CD14-positive monocyte (primary cell): ENCODE measurements around the gene PDE9A. TPM values are rescaled to one million over a fixed set of nuclear protein-coding genes. Genes with fewer than 3 reads are reported as not detected.

Experiments used
- DNase-seq, 3 donors: peaks; one replicate each; pipeline ENCODE4 v3.0.0-alpha.2; 2011 to 2022
- H2AFZ ChIP-seq: 2 replicates; pipeline ENCODE4 v1.6.0; 2012; ENCODE audit warnings: mild to moderate bottlenecking, low read depth, low read length, inconsistent platforms; ENCODE audit not compliant: insufficient read depth, poor library complexity, severe bottlenecking
- H3K27ac ChIP-seq, 2 donors: 1 replicate in 1 of 2; 2 replicates in 1 of 2; pipeline ENCODE4 v1.5.1; 2012 to 2013; ENCODE audit warnings: low read length in 2 of 2, control low read depth in 1 of 2, inconsistent platforms in 1 of 2, low read depth in 1 of 2, mild to moderate bottlenecking in 1 of 2
- H3K27me3 ChIP-seq, 2 donors: one replicate each; pipeline versions ENCODE4 v1.6.0 to v1.6.1; 2011 to 2013; ENCODE audit warnings: low read length in 2 of 2; ENCODE audit not compliant: control insufficient read depth in 2 of 2, insufficient read depth in 2 of 2
- H3K36me3 ChIP-seq, 2 donors: replicated peaks in 1 of 2; 1 replicate in 1 of 2; 2 replicates in 1 of 2; pipeline versions ENCODE4 v1.5.1 to v1.6.1; 2012 to 2013; ENCODE audit warnings: low read length in 2 of 2, control low read depth in 1 of 2, inconsistent platforms in 1 of 2, mild to moderate bottlenecking in 1 of 2; ENCODE audit not compliant: insufficient read depth in 2 of 2, control insufficient read depth in 1 of 2
- H3K4me1 ChIP-seq, 2 donors: 1 replicate in 1 of 2; 2 replicates in 1 of 2; pipeline versions ENCODE4 v1.5.1 to v1.6.1; 2012 to 2013; ENCODE audit warnings: low read length in 2 of 2, control low read depth in 1 of 2, inconsistent platforms in 1 of 2, mild to moderate bottlenecking in 1 of 2, moderate library complexity in 1 of 2; ENCODE audit not compliant: insufficient read depth in 2 of 2, control insufficient read depth in 1 of 2
- H3K4me2 ChIP-seq: replicated peaks from 2 replicates; pipeline ENCODE3; 2012; ENCODE audit warnings: low read length, moderate library complexity, mild to moderate bottlenecking; ENCODE audit not compliant: poor library complexity, severe bottlenecking; ENCODE audit errors: extremely low read depth
- H3K4me3 ChIP-seq, 3 experiments: fragments of 200-600 bp in 1 of 3; sonication (generic) in 1 of 3; replicated peaks in 1 of 3; 1 replicate in 2 of 3; 2 replicates in 1 of 3; pipeline ENCODE4 v1.5.1; 2011 to 2013; ENCODE audit warnings: low read length in 3 of 3, mild to moderate bottlenecking in 3 of 3, control low read depth in 2 of 3, low read depth in 2 of 3, inconsistent platforms in 1 of 3, moderate library complexity in 1 of 3
- H3K79me2 ChIP-seq: 2 replicates; pipeline ENCODE4 v1.6.0; 2012; ENCODE audit warnings: mild to moderate bottlenecking, control low read depth, inconsistent platforms, low read length, moderate library complexity; ENCODE audit not compliant: insufficient read depth
- H3K9ac ChIP-seq: 2 replicates; pipeline ENCODE4 v1.6.0; 2017; ENCODE audit warnings: low read length, mild to moderate bottlenecking; ENCODE audit not compliant: insufficient read depth, poor library complexity, severe bottlenecking
- H3K9me3 ChIP-seq, 2 donors: replicated peaks in 1 of 2; 1 replicate in 1 of 2; 2 replicates in 1 of 2; pipeline versions ENCODE4 v1.5.1 to v1.6.1; 2012 to 2013; ENCODE audit warnings: low read length in 2 of 2, control low read depth in 1 of 2; ENCODE audit not compliant: control insufficient read depth in 1 of 2, insufficient read depth in 1 of 2
- H4K20me1 ChIP-seq: 2 replicates; pipeline ENCODE4 v1.6.0; 2012; ENCODE audit warnings: mild to moderate bottlenecking, low read length, control low read depth, moderate library complexity; ENCODE audit not compliant: insufficient read depth
- H3K27ac Mint-ChIP-seq, 7 donors: one replicate each; pipeline ENCODE4 v1.8.0; 2020; ENCODE audit warnings: mild to moderate bottlenecking in 7 of 7, mixed read lengths in 7 of 7, moderate library complexity in 6 of 7, inconsistent platforms in 2 of 7
- H3K27me3 Mint-ChIP-seq, 3 donors: one replicate each; pipeline ENCODE4 v1.8.0; 2021 to 2022; ENCODE audit warnings: low read depth in 3 of 3, mild to moderate bottlenecking in 3 of 3, mixed read lengths in 3 of 3, moderate library complexity in 3 of 3, inconsistent platforms in 1 of 3
- H3K36me3 Mint-ChIP-seq, 2 donors: one replicate each; pipeline ENCODE4 v1.8.0; 2020; ENCODE audit warnings: mixed read lengths in 2 of 2, inconsistent platforms in 1 of 2, mild to moderate bottlenecking in 1 of 2
- H3K4me1 Mint-ChIP-seq: one replicate; pipeline ENCODE4 v1.8.0; 2020; ENCODE audit warnings: mild to moderate bottlenecking, mixed read lengths
- H3K4me3 Mint-ChIP-seq, 2 donors: one replicate each; pipeline ENCODE4 v1.8.0; 2020; ENCODE audit warnings: mild to moderate bottlenecking in 2 of 2, mixed read lengths in 2 of 2, moderate library complexity in 1 of 2
- H3K9me3 Mint-ChIP-seq, 7 donors: one replicate each; pipeline ENCODE4 v1.8.0; 2020 to 2022; ENCODE audit warnings: mixed read lengths in 7 of 7, mild to moderate bottlenecking in 6 of 7, moderate library complexity in 6 of 7, inconsistent platforms in 2 of 7
- WGBS: methylation state at CpG from one replicate; pipeline ENCODE4 v1.1.5; 2013; ENCODE audit warnings: missing lambda C conversion rate; ENCODE audit not compliant: insufficient coverage; 5-methylcytosine and 5-hydroxymethylcytosine counted together
- intact Hi-C, 2 donors: fragments of 100-400 bp; cut with micrococcal nuclease; formaldehyde crosslinking; loops; one replicate each; pipeline versions ENCODE4 v1.15.0 to v1.15.1; 2023
- polyA plus RNA-seq, 3 donors: library from polyadenylated mRNA; depleted of rRNA in 1 of 3; unstranded in 2 of 3; stranded (reverse) in 1 of 3; fragments of 300-500 nt in 2 of 3; fragments of >200 nt in 1 of 3; fragmentation: Illumina TruSeq in 2 of 3; gene quantifications; 1 replicate in 2 of 3; 2 replicates in 1 of 3; pipeline ENCODE4 v1.2.3, GENCODE V29; 2012 to 2021
- TF ChIP-seq, protein P1 (sequence below): fragments of 200-600 bp; IDR thresholded peaks from one replicate; pipeline ENCODE4 v1.8.0; 2022; ENCODE audit warnings: antibody characterized with exemption, mild to moderate bottlenecking

Gene PDE9A
- polyA plus RNA-seq, 3 donors, result 0.05 to 0.52 TPM; not detected in 1

DNA sequence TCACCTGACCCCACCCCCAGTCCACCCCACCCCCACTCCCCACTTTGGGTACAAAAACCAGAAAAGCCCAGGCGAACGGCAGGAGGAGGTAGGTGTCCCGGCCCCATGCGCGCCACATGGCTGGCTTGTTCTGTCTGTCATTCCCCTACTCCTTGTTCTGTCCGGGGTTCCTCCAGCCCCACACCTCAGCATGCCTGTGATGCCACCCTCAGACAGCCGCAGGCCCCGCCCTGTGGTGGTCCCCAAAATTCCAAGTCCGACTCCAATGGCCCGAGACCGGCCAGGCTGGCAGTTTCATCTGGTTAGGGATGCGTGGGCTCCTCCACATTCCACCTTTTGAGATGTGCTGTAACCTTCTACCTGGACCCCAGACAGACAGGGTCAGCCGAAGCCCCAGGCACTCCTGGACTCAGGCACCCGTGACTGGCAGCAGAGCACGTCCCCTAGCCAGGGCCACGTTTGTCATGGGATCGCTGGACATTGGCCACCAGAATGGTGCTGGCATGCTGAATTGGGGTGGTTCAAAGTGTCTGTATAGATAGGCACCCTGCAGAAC, 131.6 kb downstream of the PDE9A start:
- Histone ChIP-seq H3K36me3 (no peaks in the 10 kb centered on the region), H3K4me3 (no peak overlapping the region), H3K9ac (no peak overlapping the region), H3K27me3 (peaks cover 5 to 23% of the 10 kb centered on the region in 2 donors), H3K79me2 (no peaks in the 10 kb centered on the region), H3K27ac (no peak overlapping the region), H3K4me1 (peaks cover 16 to 28% of the 10 kb centered on the region in 2 donors), H3K9me3 (no peaks in the 10 kb centered on the region), H2AFZ (no peak overlapping the region), H4K20me1 (no peaks in the 10 kb centered on the region), H3K4me2 (no peak overlapping the region)
- Mint-ChIP-seq H3K27ac (peak overlapping the region in 4 of 7 donors; percentile 41 to 70 (median 56)), H3K4me1 (peaks cover 27% of the 10 kb centered on the region), H3K27me3 (peaks cover 21 to 33% (median 23%) of the 10 kb centered on the region in 3 donors), H3K4me3 (no peak overlapping the region), H3K36me3 (peaks cover 0 to 8% of the 10 kb centered on the region in 2 donors), H3K9me3 (peaks cover 5 to 15% (median 8%) of the 10 kb centered on the region in 7 donors)
- TF ChIP-seq, protein P1, sequence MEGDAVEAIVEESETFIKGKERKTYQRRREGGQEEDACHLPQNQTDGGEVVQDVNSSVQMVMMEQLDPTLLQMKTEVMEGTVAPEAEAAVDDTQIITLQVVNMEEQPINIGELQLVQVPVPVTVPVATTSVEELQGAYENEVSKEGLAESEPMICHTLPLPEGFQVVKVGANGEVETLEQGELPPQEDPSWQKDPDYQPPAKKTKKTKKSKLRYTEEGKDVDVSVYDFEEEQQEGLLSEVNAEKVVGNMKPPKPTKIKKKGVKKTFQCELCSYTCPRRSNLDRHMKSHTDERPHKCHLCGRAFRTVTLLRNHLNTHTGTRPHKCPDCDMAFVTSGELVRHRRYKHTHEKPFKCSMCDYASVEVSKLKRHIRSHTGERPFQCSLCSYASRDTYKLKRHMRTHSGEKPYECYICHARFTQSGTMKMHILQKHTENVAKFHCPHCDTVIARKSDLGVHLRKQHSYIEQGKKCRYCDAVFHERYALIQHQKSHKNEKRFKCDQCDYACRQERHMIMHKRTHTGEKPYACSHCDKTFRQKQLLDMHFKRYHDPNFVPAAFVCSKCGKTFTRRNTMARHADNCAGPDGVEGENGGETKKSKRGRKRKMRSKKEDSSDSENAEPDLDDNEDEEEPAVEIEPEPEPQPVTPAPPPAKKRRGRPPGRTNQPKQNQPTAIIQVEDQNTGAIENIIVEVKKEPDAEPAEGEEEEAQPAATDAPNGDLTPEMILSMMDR, result no peak
- DNase-seq, result no peak
- 97% methylated on average over 12 of the region's 17 CpGs for WGBS
- intact Hi-C loops, result no loop called here

DNA sequence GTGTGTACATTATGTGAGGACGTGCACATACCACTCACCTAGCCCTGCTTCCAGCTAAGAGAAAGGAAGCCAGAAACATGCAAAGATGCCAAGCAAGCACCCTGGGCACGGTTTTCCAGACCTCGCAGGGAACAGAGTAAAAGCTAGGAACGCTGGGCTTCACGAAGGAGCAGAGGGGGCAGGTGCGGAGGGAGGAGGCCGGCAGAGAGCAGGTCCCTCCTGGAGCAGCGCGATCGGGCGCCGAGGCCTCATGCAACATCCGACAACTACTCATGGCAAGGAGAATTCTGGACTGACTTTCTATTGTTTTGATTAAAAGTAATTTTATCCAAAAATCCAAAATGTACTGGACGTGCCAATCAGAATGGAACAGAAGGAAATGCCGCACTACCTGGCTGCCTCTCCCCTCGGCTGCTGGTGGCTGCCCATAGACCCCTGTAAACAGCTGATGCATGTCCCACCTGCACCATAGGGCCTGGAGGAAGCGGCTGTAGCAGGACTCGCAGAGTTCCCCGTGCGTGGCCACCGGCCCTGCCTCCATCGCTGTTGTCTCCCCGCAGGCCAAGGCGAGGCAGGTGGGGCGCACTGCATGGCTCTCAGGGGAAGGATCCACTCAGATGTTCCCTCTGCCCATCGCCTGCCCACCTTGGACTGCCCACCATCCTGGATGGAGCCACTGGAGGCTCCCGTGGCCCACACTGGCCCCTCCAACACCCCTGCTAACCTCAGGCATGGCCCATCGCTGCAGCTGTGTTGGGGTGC, 132.4 kb downstream of the PDE9A start:
- TF ChIP-seq, protein P1, result no peak
- Histone ChIP-seq H3K9me3 (no peaks in the 10 kb centered on the region), H3K27ac (no peak overlapping the region), H3K4me2 (no peak overlapping the region), H2AFZ (peak overlapping the region; percentile 6), H3K4me3 (no peak overlapping the region), H4K20me1 (no peaks in the 10 kb centered on the region), H3K4me1 (peaks cover 16 to 28% of the 10 kb centered on the region in 2 donors), H3K27me3 (peaks cover 2 to 19% of the 10 kb centered on the region in 2 donors), H3K9ac (no peak overlapping the region), H3K36me3 (no peaks in the 10 kb centered on the region), H3K79me2 (no peaks in the 10 kb centered on the region)
- Mint-ChIP-seq H3K4me3 (no peak overlapping the region), H3K4me1 (peaks cover 27% of the 10 kb centered on the region), H3K27ac (peak overlapping the region in 1 of 7 donors; percentile 63), H3K27me3 (peaks cover 16 to 26% (median 18%) of the 10 kb centered on the region in 3 donors), H3K36me3 (peaks cover 0 to 8% of the 10 kb centered on the region in 2 donors), H3K9me3 (peaks cover 5 to 15% (median 8%) of the 10 kb centered on the region in 7 donors)
- WGBS, result 92% methylated on average over 21 of the region's 28 CpGs
- intact Hi-C loops, result no loop called here
- DNase-seq, result no peak
